H1 (cell line): ENCODE results near the gene NOC2L.

Source experiments
- CHD2 ChIP-seq: IDR thresholded peaks from 2 replicates; pipeline ENCODE4 v1.6.1; 2012; ENCODE audit warnings: low read length, improper control_type of control experiment
- CTCF ChIP-seq, 3 experiments: IDR thresholded peaks; 1 replicate in 2 of 3; 2 replicates in 1 of 3; pipeline versions ENCODE4 v1.5.1 to v1.6.1; 2011; ENCODE audit warnings: low read length in 3 of 3, mild to moderate bottlenecking in 3 of 3, inconsistent platforms in 2 of 3, low read depth in 1 of 3, moderate library complexity in 1 of 3; ENCODE audit not compliant: insufficient read depth in 1 of 3; ENCODE audit errors: control extremely low read depth in 1 of 3
- HDAC2 ChIP-seq, 2 experiments: fragments of 300-600 bp in 1 of 2; sonication (generic) in 1 of 2; IDR thresholded peaks; 2 replicates each; pipeline ENCODE4 v1.6.1; 2011 to 2012; ENCODE audit warnings: low read depth in 2 of 2, low read length in 2 of 2, mild to moderate bottlenecking in 2 of 2, moderate library complexity in 2 of 2, borderline replicate concordance in 1 of 2, inconsistent platforms in 1 of 2
- KDM5A ChIP-seq: fragments of 200-600 bp; IDR thresholded peaks from 2 replicates; pipeline ENCODE4 v1.7.1; 2012; ENCODE audit warnings: mild to moderate bottlenecking, low read length, inconsistent platforms, mixed read lengths
- PHF8 ChIP-seq: fragments of 200-600 bp; sonication (generic); conservative IDR thresholded peaks from 2 replicates; pipeline ENCODE4 v1.7.1; 2012; ENCODE audit warnings: low read depth, mild to moderate bottlenecking, inconsistent platforms, low read length, moderate library complexity
- POLR2A ChIP-seq, 2 experiments: IDR thresholded peaks; 1 replicate in 1 of 2; 2 replicates in 1 of 2; pipeline ENCODE4 v1.6.1; 2011; ENCODE audit warnings: low read depth in 2 of 2, low read length in 2 of 2, mild to moderate bottlenecking in 2 of 2; ENCODE audit errors: control extremely low read depth in 1 of 2
- POLR2AphosphoS5 ChIP-seq: IDR thresholded peaks from 2 replicates; pipeline ENCODE4 v1.6.1; 2011; ENCODE audit warnings: low read depth, low read length

- no peak for TF ChIP-seq POLR2A (IDR thresholded peaks at IDR 0.05; ENCODE audit: control extremely low read depth in 1 of 2, low read depth in 2 of 2, low read length in 2 of 2)
- TF ChIP-seq PHF8: no peak
- no peak for TF ChIP-seq KDM5A
- no peak for TF ChIP-seq HDAC2 (IDR thresholded peaks at IDR 0.05; ENCODE audit: borderline replicate concordance in 1 of 2, low read depth in 2 of 2, low read length in 2 of 2)
- no peak for TF ChIP-seq CTCF (IDR thresholded peaks at IDR 0.05; ENCODE audit: control extremely low read depth in 1 of 3, insufficient read depth in 1 of 3, low read depth in 1 of 3, low read length in 3 of 3)
- no peak for TF ChIP-seq POLR2AphosphoS5
- TF ChIP-seq CHD2: no peak
Measured at GRCh38 chr1:950268-950667, 8.8 kb downstream of the NOC2L start.
